ENCODE data around the gene CUEDC1.

DNA sequence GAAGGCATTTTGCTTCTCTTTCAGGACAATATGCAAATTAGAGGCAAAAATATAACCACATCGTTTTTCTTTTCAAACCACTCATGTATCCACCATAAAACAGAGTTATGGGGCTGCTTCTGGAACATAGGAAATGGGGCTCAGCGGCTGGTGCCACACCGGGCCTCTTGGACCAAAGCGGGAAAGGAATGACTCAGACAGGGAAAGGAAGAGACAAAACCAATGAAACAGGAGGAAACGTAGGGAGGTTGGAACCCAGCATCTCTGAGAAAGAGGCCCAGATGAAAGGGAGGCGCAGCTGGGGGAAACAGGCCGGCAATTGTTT, 28.5 kb downstream of the CUEDC1 start:
- TF ChIP-seq POLR2A (IDR thresholded peaks at IDR 0.05): no peak
- TF ChIP-seq, protein P1, sequence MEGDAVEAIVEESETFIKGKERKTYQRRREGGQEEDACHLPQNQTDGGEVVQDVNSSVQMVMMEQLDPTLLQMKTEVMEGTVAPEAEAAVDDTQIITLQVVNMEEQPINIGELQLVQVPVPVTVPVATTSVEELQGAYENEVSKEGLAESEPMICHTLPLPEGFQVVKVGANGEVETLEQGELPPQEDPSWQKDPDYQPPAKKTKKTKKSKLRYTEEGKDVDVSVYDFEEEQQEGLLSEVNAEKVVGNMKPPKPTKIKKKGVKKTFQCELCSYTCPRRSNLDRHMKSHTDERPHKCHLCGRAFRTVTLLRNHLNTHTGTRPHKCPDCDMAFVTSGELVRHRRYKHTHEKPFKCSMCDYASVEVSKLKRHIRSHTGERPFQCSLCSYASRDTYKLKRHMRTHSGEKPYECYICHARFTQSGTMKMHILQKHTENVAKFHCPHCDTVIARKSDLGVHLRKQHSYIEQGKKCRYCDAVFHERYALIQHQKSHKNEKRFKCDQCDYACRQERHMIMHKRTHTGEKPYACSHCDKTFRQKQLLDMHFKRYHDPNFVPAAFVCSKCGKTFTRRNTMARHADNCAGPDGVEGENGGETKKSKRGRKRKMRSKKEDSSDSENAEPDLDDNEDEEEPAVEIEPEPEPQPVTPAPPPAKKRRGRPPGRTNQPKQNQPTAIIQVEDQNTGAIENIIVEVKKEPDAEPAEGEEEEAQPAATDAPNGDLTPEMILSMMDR (IDR thresholded peaks at IDR 0.05): no peak

Data from prostate gland (tissue), 2 donors.